Kidney (tissue), 22 donors: ENCODE data around the gene HENMT1. TPM values are rescaled to one million over a fixed set of nuclear protein-coding genes. Genes with fewer than 3 reads are reported as not detected.

Experiments used
- DNase-seq, 5 donors: peaks; one replicate each; pipeline ENCODE4 v3.0.0-alpha.2; 2013 to 2020
- FAIRE-seq: peaks from 2 replicates; lab custom pipeline; 2012; peaks lifted over from hg19 to GRCh38; lab: Jason Lieb, UNC
- H3K27ac ChIP-seq, 2 donors: one replicate each; pipeline ENCODE4 v1.7.0; 2013; ENCODE audit warnings: low read depth in 2 of 2, low read length in 2 of 2, inconsistent platforms in 1 of 2
- H3K27me3 ChIP-seq: one replicate; pipeline ENCODE4 v1.7.1; 2013; ENCODE audit warnings: low read length, inconsistent platforms; ENCODE audit not compliant: control insufficient read depth, insufficient read depth
- H3K36me3 ChIP-seq, 3 donors: one replicate each; pipeline versions ENCODE4 v1.7.0 to v1.7.1; 2013; ENCODE audit warnings: low read length in 3 of 3, control low read depth in 1 of 3, inconsistent platforms in 1 of 3; ENCODE audit not compliant: insufficient read depth in 3 of 3, control insufficient read depth in 2 of 3
- H3K4me1 ChIP-seq, 3 donors: one replicate each; pipeline versions ENCODE4 v1.7.0 to v1.7.1; 2013; ENCODE audit warnings: low read length in 3 of 3, inconsistent platforms in 1 of 3, low read depth in 1 of 3; ENCODE audit not compliant: control insufficient read depth in 2 of 3, insufficient read depth in 2 of 3
- H3K4me3 ChIP-seq, 3 donors: one replicate each; pipeline versions ENCODE4 v1.7.0 to v1.8.1; 2013; ENCODE audit warnings: low read length in 3 of 3, control low read depth in 1 of 3, inconsistent platforms in 1 of 3
- H3K9ac ChIP-seq, 3 donors: one replicate each; pipeline versions ENCODE4 v1.7.0 to v1.7.1; 2013; ENCODE audit warnings: low read length in 3 of 3, control low read depth in 1 of 3, inconsistent platforms in 1 of 3
- H3K9me3 ChIP-seq, 3 donors: one replicate each; pipeline versions ENCODE4 v1.7.0 to v1.7.1; 2013; ENCODE audit warnings: low read length in 3 of 3, control low read depth in 1 of 3, inconsistent platforms in 1 of 3; ENCODE audit not compliant: control insufficient read depth in 2 of 3, insufficient read depth in 1 of 3
- CTCF ChIP-seq: IDR thresholded peaks from 3 replicates; pipeline ENCODE4 v1.5.1; 2012; ENCODE audit warnings: mild to moderate bottlenecking, moderate library complexity, borderline replicate concordance; ENCODE audit not compliant: insufficient read depth; ENCODE audit errors: extremely low read depth
- intact Hi-C: fragments of 100-400 bp; cut with DNase I; formaldehyde crosslinking; loops from one replicate; pipeline ENCODE4 v1.11.1; 2022
- long read RNA-seq, 10 donors: library from polyadenylated mRNA in 1 of 10; unstranded in 1 of 10; transcript quantifications; one replicate each; pipeline ENCODE4 v2.0.0 and lab custom pipeline, GENCODE V29; 2021 to 2026
- polyA plus RNA-seq: library from polyadenylated mRNA; stranded (reverse); fragments of 350-450 nt; fragmentation: Illumina TruSeq; extraction: RNeasy Lipid Tissue Mini Kit (QIAGEN cat#74804); gene quantifications from one replicate; pipeline ENCODE4 v1.2.3, GENCODE V29; 2014; ENCODE audit warnings: low read depth, low replicate concordance; ENCODE audit not compliant: insufficient read depth
- total RNA-seq: library from RNA; stranded (reverse); fragmentation: NEBNext Ultra II Directional; extraction: Animal tissue kit (Norgen Biotek cat#: 25700); gene quantifications from one replicate; pipeline ENCODE4 v1.2.1, GENCODE V29; 2021
- donor health status: control.
- donor health status: control.
- donor health status: control.
- donor health status: control.
- donor health status: control.
- donor health status: DM: yes; HTN: yes; CAD: no.
- donor health status: Normal renal cell carcinoma (clear cell type).

The HENMT1 gene
- 5.2 TPM for total RNA-seq
- 3.1 TPM for polyA plus RNA-seq
- long read RNA-seq, donor 1, partial matches to known transcripts, result 0 of 1 reads
- long read RNA-seq, donor 1, other reads (novel, unspliced or antisense), result 0 of 1 reads
- long read RNA-seq, donor 2, result 0 reads
- long read RNA-seq, donor 3, partial matches to known transcripts, result 0 of 2 reads
- long read RNA-seq, donor 3, other reads (novel, unspliced or antisense), result 0 of 2 reads
- long read RNA-seq, donor 4, partial matches to known transcripts, result 0 of 1 reads
- long read RNA-seq, donor 4, other reads (novel, unspliced or antisense), result 0 of 1 reads
- long read RNA-seq, donor 5, result 0 reads
- long read RNA-seq, donor 6, transcript HENMT1-203 (8 exons, 1,696 nt), result major isoform, 5 of 8 reads
- long read RNA-seq, donor 6, partial matches to known transcripts, result 0 of 8 reads
- long read RNA-seq, donor 6, other reads (novel, unspliced or antisense), result 0 of 8 reads
- long read RNA-seq, donor 7, partial matches to known transcripts, result 0 of 2 reads
- long read RNA-seq, donor 7, other reads (novel, unspliced or antisense), result 0 of 2 reads
- long read RNA-seq, donor 8, transcript HENMT1-202 (8 exons, 1,874 nt), result major isoform, 5 of 6 reads
- long read RNA-seq, donor 8, partial matches to known transcripts, result 0 of 6 reads
- long read RNA-seq, donor 8, other reads (novel, unspliced or antisense), result 0 of 6 reads
- long read RNA-seq, donor 9, partial matches to known transcripts, result 0 of 2 reads
- long read RNA-seq, donor 9, other reads (novel, unspliced or antisense), result 0 of 2 reads
- long read RNA-seq, donor 10, partial matches to known transcripts, result 0 of 4 reads
- long read RNA-seq, donor 10, other reads (novel, unspliced or antisense), result 0 of 4 reads

- Histone ChIP-seq H3K9ac (peak within 1 kb of the TSS in 2 of 3 donors; percentile 9 to 65), H3K4me3 (peak within 1 kb of the TSS; percentile 43 to 65 (median 56)), H3K9me3 (no peaks in the 10 kb centered on the region), H3K27me3 (no peaks in the 10 kb centered on the region), H3K4me1 (no peaks in the 10 kb centered on the region), H3K36me3 (no peaks in the 10 kb centered on the region), H3K27ac (peak within 1 kb of the TSS; percentile 68 to 76)
- intact Hi-C loops, result no loop called here
- no peak for FAIRE-seq
- DNase-seq, result peak; percentile 75 to 88 (median 84)
- no peak for TF ChIP-seq CTCF
Measured at GRCh38 chr1:108661030-108661609, at the start of gene HENMT1. Gene HENMT1, minus strand, starts transcription at chr1:108661093. Its CDS starts 1,209 bp downstream, at chr1:108659884.

GRCh38 chr1:108708691-108709660, 48.1 kb upstream of the HENMT1 start:
- FAIRE-seq (no peak), DNase-seq (no peak)
- intact Hi-C loops, result no loop called here
- no peaks in the 10 kb centered on the region for H3K36me3 ChIP-seq
- H3K4me1 ChIP-seq, result no peaks in the 10 kb centered on the region
- H3K9me3 ChIP-seq, result no peaks in the 10 kb centered on the region
- no peak overlapping the region for H3K9ac ChIP-seq
- H3K27me3 ChIP-seq, result no peaks in the 10 kb centered on the region
- H3K27ac ChIP-seq, result no peak overlapping the region
- peak; percentile 3 for TF ChIP-seq CTCF
- no peak overlapping the region for H3K4me3 ChIP-seq

GRCh38 chr1:108706643-108707042, 45.8 kb upstream of the HENMT1 start:
- no peak for TF ChIP-seq CTCF
- DNase-seq, result no peak
- Histone ChIP-seq H3K36me3 (no peaks in the 10 kb centered on the region), H3K9me3 (no peaks in the 10 kb centered on the region), H3K9ac (no peak overlapping the region), H3K4me3 (no peak overlapping the region), H3K27me3 (no peaks in the 10 kb centered on the region), H3K4me1 (no peaks in the 10 kb centered on the region), H3K27ac (no peak overlapping the region)
- no peak for FAIRE-seq
- intact Hi-C loops, result no loop called here
